HepG2 (cell line): ENCODE measurements around the gene PDXDC1. TPM values are rescaled to one million over a fixed set of nuclear protein-coding genes. Genes with fewer than 3 reads are reported as not detected.

Experiments used
- CEBPZ ChIP-seq: IDR thresholded peaks from 2 replicates; pipeline ENCODE4 v1.6.1; 2012; ENCODE audit warnings: low read length, improper control_type of control experiment
- CREB1 ChIP-seq, 2 experiments: fragments of 450-650 bp in 1 of 2; IDR thresholded peaks; 2 replicates each; pipeline ENCODE4 v1.6.1; 2016 to 2017; ENCODE audit warnings: control low read depth in 1 of 2, mild to moderate bottlenecking in 1 of 2, missing compliant biosample characterization in 1 of 2, missing genetic modification characterization in 1 of 2
- ELF3 ChIP-seq: IDR thresholded peaks from 2 replicates; pipeline ENCODE4 v1.6.1; 2016; ENCODE audit warnings: missing genetic modification reagents, missing compliant biosample characterization
- ETV5 ChIP-seq: IDR thresholded peaks from 2 replicates; pipeline ENCODE4 v1.6.1; 2018; ENCODE audit warnings: missing biosample characterization, missing genetic modification reagents, inconsistent platforms, borderline replicate concordance
- HOXA3 ChIP-seq: sonication (generic); formaldehyde crosslinking; IDR thresholded peaks from 2 replicates; pipeline ENCODE4 v1.5.0; 2020; ENCODE audit warnings: missing genetic modification reagents
- IRF9 ChIP-seq: sonication (generic); formaldehyde crosslinking; IDR thresholded peaks from 2 replicates; pipeline ENCODE4 v1.8.0; 2022; ENCODE audit warnings: missing genetic modification reagents, mild to moderate bottlenecking, borderline replicate concordance
- MED13 ChIP-seq: sonication (generic); formaldehyde crosslinking; IDR thresholded peaks from 2 replicates; pipeline ENCODE4 v1.5.0; 2020; ENCODE audit warnings: missing genetic modification reagents
- MTF2 ChIP-seq: sonication (generic); formaldehyde crosslinking; IDR thresholded peaks from 2 replicates; pipeline ENCODE4 v1.5.0; 2020; ENCODE audit warnings: missing genetic modification reagents, borderline replicate concordance
- MXD4 ChIP-seq: IDR thresholded peaks from 2 replicates; pipeline ENCODE4 v1.6.1; 2016; ENCODE audit warnings: mild to moderate bottlenecking, missing biosample characterization, missing genetic modification reagents
- NFATC3 ChIP-seq: sonication (generic); formaldehyde crosslinking; IDR thresholded peaks from 2 replicates; pipeline ENCODE4 v1.5.1; 2020; ENCODE audit warnings: mild to moderate bottlenecking, missing genetic modification reagents
- PBX2 ChIP-seq: IDR thresholded peaks from 2 replicates; pipeline ENCODE4 v1.6.1; 2016; ENCODE audit warnings: control low read depth
- PCBP1 ChIP-seq: fragments of 200-400 bp; formaldehyde crosslinking; IDR thresholded peaks from 2 replicates; pipeline ENCODE4 v1.6.1; 2017; ENCODE audit warnings: mild to moderate bottlenecking, low read depth, low read length, borderline replicate concordance
- PHF21A ChIP-seq: sonication (generic); formaldehyde crosslinking; IDR thresholded peaks from 2 replicates; pipeline ENCODE4 v1.5.0; 2020; ENCODE audit warnings: mild to moderate bottlenecking, missing genetic modification reagents
- PPARG ChIP-seq: conservative IDR thresholded peaks from 2 replicates; pipeline ENCODE4 v1.6.1; 2016; ENCODE audit warnings: missing biosample characterization, missing genetic modification reagents
- RFX5 ChIP-seq: IDR thresholded peaks from 2 replicates; pipeline ENCODE4 v1.6.1; 2011; ENCODE audit warnings: low read depth, low read length, improper control_type of control experiment
- RNF219 ChIP-seq: sonication (generic); formaldehyde crosslinking; IDR thresholded peaks from 2 replicates; pipeline ENCODE4 v1.5.0; 2020; ENCODE audit warnings: mild to moderate bottlenecking, missing genetic modification reagents
- SATB2 ChIP-seq: sonication (generic); formaldehyde crosslinking; IDR thresholded peaks from 2 replicates; pipeline ENCODE4 v1.5.0; 2020; ENCODE audit warnings: missing genetic modification reagents
- STAG1 ChIP-seq: sonication (generic); formaldehyde crosslinking; IDR thresholded peaks from 2 replicates; pipeline ENCODE4 v1.4.0; 2020; ENCODE audit warnings: missing genetic modification reagents
- TBX2 ChIP-seq: sonication (generic); formaldehyde crosslinking; IDR thresholded peaks from 2 replicates; pipeline ENCODE4 v1.5.0; 2020; ENCODE audit warnings: missing genetic modification reagents, mild to moderate bottlenecking, borderline replicate concordance
- ZKSCAN1 ChIP-seq: fragments of 150-350 bp; IDR thresholded peaks from 2 replicates; pipeline ENCODE4 v1.6.1; 2014; ENCODE audit warnings: low read length
- ZNF264 ChIP-seq: sonication (generic); formaldehyde crosslinking; IDR thresholded peaks from 2 replicates; pipeline ENCODE4 v1.4.0; 2020; ENCODE audit warnings: missing genetic modification reagents
- ZNF672 ChIP-seq: sonication (generic); formaldehyde crosslinking; IDR thresholded peaks from 2 replicates; pipeline ENCODE4 v1.8.1; 2022; ENCODE audit warnings: missing genetic modification reagents
- ZNF83 ChIP-seq: sonication (generic); formaldehyde crosslinking; IDR thresholded peaks from 2 replicates; pipeline ENCODE4 v1.4.0; 2020; ENCODE audit warnings: missing genetic modification reagents, mild to moderate bottlenecking, borderline replicate concordance
- polyA plus RNA-seq, 8 experiments: library from polyadenylated mRNA; depleted of rRNA in 3 of 8; stranded (reverse) in 7 of 8; unstranded in 1 of 8; fragments of >200 nt; fragmentation: Illumina TruSeq in 4 of 8; extraction: Trizol in 4 of 8; gene quantifications; 2 replicates each; pipeline versions ENCODE4 v1.2.1 to v1.2.3, GENCODE V29; 2011 to 2016; ENCODE audit warnings: low read depth in 4 of 8, missing spikeins in 1 of 8, mixed read lengths in 1 of 8; ENCODE audit not compliant: insufficient read depth in 1 of 8
- total RNA-seq, 5 experiments: library from RNA; depleted of rRNA; stranded (reverse); fragments of >200 nt; fragmentation: Illumina TruSeq; extraction: Trizol; gene quantifications; 2 replicates each; pipeline ENCODE4 v1.2.3, GENCODE V29; 2016; ENCODE audit warnings: low read depth in 1 of 5
- TF ChIP-seq, protein P1 (sequence below): sonication (generic); formaldehyde crosslinking; IDR thresholded peaks from 2 replicates; pipeline ENCODE4 v1.4.0; 2020; ENCODE audit warnings: missing genetic modification reagents

PDXDC1 gene
- total and polyA plus RNA-seq, 2 of the 13 experiments (the other 11 are each of a cell fraction or from before 2014, with no cell fraction given): 133 to 169 TPM

- TF ChIP-seq IRF9 (CRISPR knock-in tag) (no peak), RFX5 (no peak), HOXA3 (CRISPR knock-in tag) (peak; percentile 55; the same call in 1 of the 2 replicates), MED13 (CRISPR knock-in tag) (no peak), PPARG (CRISPR knock-in tag) (no peak), STAG1 (CRISPR knock-in tag) (no peak), RNF219 (CRISPR knock-in tag) (no peak), ZNF264 (no peak), ZNF83 (CRISPR knock-in tag) (no peak), PCBP1 (no peak), ZKSCAN1 (no peak), SATB2 (CRISPR knock-in tag) (no peak), CEBPZ (no peak), ZNF672 (CRISPR knock-in tag) (no peak), MTF2 (no peak), ELF3 (CRISPR knock-in tag) (no peak), NFATC3 (CRISPR knock-in tag) (0 out of 2 replicates have a peak, but pooled peaks have one; percentile 28), PBX2 (no peak), ETV5 (CRISPR knock-in tag) (no peak), MXD4 (CRISPR knock-in tag) (no peak), TBX2 (CRISPR knock-in tag) (no peak), PHF21A (no peak), CREB1 (IDR thresholded peaks at IDR 0.05) (no peak), CREB1 (CRISPR knock-in tag; IDR thresholded peaks at IDR 0.05) (no peak)
- TF ChIP-seq, protein P1, sequence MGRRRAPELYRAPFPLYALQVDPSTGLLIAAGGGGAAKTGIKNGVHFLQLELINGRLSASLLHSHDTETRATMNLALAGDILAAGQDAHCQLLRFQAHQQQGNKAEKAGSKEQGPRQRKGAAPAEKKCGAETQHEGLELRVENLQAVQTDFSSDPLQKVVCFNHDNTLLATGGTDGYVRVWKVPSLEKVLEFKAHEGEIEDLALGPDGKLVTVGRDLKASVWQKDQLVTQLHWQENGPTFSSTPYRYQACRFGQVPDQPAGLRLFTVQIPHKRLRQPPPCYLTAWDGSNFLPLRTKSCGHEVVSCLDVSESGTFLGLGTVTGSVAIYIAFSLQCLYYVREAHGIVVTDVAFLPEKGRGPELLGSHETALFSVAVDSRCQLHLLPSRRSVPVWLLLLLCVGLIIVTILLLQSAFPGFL (CRISPR knock-in tag): no peak
These were observed 98.3 kb downstream of the PDXDC1 start (continued) for GRCh38 chr16:15073101-15073500.
